Ishikawa (cell line): ENCODE results near the gene PPP3CB.

Experiments used
- CREB1 ChIP-seq: IDR thresholded peaks from 2 replicates; pipeline ENCODE4 v1.6.1; 2012; ENCODE audit warnings: low read depth
- EP300 ChIP-seq: IDR thresholded peaks from 2 replicates; pipeline ENCODE4 v1.6.1; 2012; ENCODE audit warnings: borderline replicate concordance
- NFIC ChIP-seq: IDR thresholded peaks from 2 replicates; pipeline ENCODE4 v1.6.1; 2012
- TAF1 ChIP-seq: IDR thresholded peaks from 2 replicates; pipeline ENCODE4 v1.6.1; 2012; ENCODE audit warnings: low read depth, mild to moderate bottlenecking
- YY1 ChIP-seq: IDR thresholded peaks from 2 replicates; pipeline ENCODE4 v1.6.1; 2012; ENCODE audit warnings: low read depth
- TF ChIP-seq, protein P1 (sequence below): IDR thresholded peaks from 2 replicates; pipeline ENCODE4 v1.6.1; 2012
- TF ChIP-seq, protein P2 (sequence below): IDR thresholded peaks from 2 replicates; pipeline ENCODE4 v1.6.1; 2012

DNA sequence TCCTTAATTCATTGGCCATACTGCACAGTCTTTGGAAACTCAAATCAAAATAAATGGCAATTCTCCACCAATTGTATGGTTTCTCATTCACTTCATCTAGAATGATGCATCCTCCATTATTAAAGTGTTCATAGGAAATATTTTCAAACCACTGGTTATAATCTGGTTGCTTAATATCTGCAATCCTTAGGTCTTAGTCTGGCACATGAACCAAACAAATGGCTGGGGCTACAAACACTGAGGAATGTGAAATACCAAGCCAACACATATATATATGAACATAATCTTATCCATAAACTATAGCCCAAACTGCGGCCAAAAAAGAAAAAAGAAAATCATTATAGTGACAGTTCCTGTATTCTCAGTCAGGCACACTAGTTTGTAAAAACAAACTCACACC, 56.8 kb downstream of the PPP3CB start:
- no peak for TF ChIP-seq EP300
- TF ChIP-seq, protein P1, sequence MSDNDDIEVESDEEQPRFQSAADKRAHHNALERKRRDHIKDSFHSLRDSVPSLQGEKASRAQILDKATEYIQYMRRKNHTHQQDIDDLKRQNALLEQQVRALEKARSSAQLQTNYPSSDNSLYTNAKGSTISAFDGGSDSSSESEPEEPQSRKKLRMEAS, result no peak
- TF ChIP-seq, protein P2, sequence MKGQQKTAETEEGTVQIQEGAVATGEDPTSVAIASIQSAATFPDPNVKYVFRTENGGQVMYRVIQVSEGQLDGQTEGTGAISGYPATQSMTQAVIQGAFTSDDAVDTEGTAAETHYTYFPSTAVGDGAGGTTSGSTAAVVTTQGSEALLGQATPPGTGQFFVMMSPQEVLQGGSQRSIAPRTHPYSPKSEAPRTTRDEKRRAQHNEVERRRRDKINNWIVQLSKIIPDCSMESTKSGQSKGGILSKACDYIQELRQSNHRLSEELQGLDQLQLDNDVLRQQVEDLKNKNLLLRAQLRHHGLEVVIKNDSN, result no peak
- no peak for TF ChIP-seq NFIC
- TF ChIP-seq CREB1, result no peak
- TF ChIP-seq YY1, result no peak
- no peak for TF ChIP-seq TAF1
